Activated B cell treated with CpG ODN at 0.5 μM for 24 hours (primary cell): ENCODE measurements around the gene PCSK2. TPM values are rescaled to one million over a fixed set of nuclear protein-coding genes. Genes with fewer than 3 reads are reported as not detected.

ENCODE experiments used
- ATAC-seq: fragments of 200-7000 bp; cut with Tn5 transposase; one replicate; pipeline ENCODE4 v1.10.0; 2021; ENCODE audit warnings: low read depth, mild to moderate bottlenecking, moderate library complexity
- CTCF ChIA-PET: fragments of 350-600 bp; sonication (Branson Sonifier 250); formaldehyde crosslinking; loops from one replicate; lab custom pipeline; 2021; ENCODE audit warnings: antibody characterized with exemption; lab: Charles Lee
- POLR2A ChIA-PET: fragments of 350-600 bp; sonication (Branson Sonifier 250); formaldehyde crosslinking; loops from one replicate; lab custom pipeline; 2021; ENCODE audit warnings: antibody characterized with exemption; lab: Charles Lee
- DNase-seq: peaks from one replicate; pipeline ENCODE4 v3.0.0; 2022
- H3K27ac Mint-ChIP-seq: one replicate; pipeline ENCODE4 v1.8.0; 2020; ENCODE audit warnings: mixed read lengths
- H3K27me3 Mint-ChIP-seq: one replicate; pipeline ENCODE4 v1.8.0; 2021; ENCODE audit warnings: mixed read lengths
- H3K36me3 Mint-ChIP-seq: one replicate; pipeline ENCODE4 v1.8.0; 2021; ENCODE audit warnings: low read depth, mixed read lengths
- H3K4me1 Mint-ChIP-seq: one replicate; pipeline ENCODE4 v1.8.0; 2021; ENCODE audit warnings: mixed read lengths
- H3K4me3 Mint-ChIP-seq: one replicate; pipeline ENCODE4 v1.8.0; 2020; ENCODE audit warnings: mild to moderate bottlenecking, mixed read lengths
- H3K9me3 Mint-ChIP-seq: one replicate; pipeline ENCODE4 v1.8.0; 2020; ENCODE audit warnings: mixed read lengths
- CTCF ChIP-seq: fragments of 200-600 bp; IDR thresholded peaks from one replicate; pipeline ENCODE4 v1.8.0; 2022; ENCODE audit warnings: antibody characterized with exemption, mild to moderate bottlenecking
- intact Hi-C: fragments of 100-400 bp; cut with micrococcal nuclease; formaldehyde crosslinking; loops from one replicate; pipeline ENCODE4 v1.15.1; 2024
- total RNA-seq: library from RNA; stranded (reverse); gene quantifications from 2 replicates; pipeline ENCODE4 v1.2.3, GENCODE V29; 2022

PCSK2 gene
- total RNA-seq, 1 donor from 2014 or later = not detected

- H3K9me3 Mint-ChIP-seq = no peaks in the 10 kb centered on the region
- H3K36me3 Mint-ChIP-seq = no peaks in the 10 kb centered on the region
- ChIA-PET POLR2A (interaction anchor here (0.9 to 2.1 kb wide), 4 partner anchors 178 to 783 kb away, joined by 3 to 6 read pairs (median 4); partner anchors contain the start of genes RRBP1 and ZNF133), CTCF (interaction anchor here (1.0 to 2.3 kb wide), 20 partner anchors 31 to 1552 kb away, joined by 3 to 12 read pairs (median 4); partner anchors contain the start of genes DSTN and RRBP1)
- TF ChIP-seq CTCF = peak; percentile 56
- peaks cover 12% of the 10 kb centered on the region for H3K27me3 Mint-ChIP-seq
- intact Hi-C loops = loop anchor here (1.0 to 10.0 kb wide), 15 partner anchors 32 to 1220 kb away; partner anchors contain the start of genes DSTN, DZANK1, KAT14 and PET117
- peak overlapping the region; percentile 85 for H3K27ac Mint-ChIP-seq
- peak overlapping the region; percentile 91 for H3K4me3 Mint-ChIP-seq
- peak; percentile 84 for ATAC-seq
- peaks cover 9% of the 10 kb centered on the region for H3K4me1 Mint-ChIP-seq
- DNase-seq = peak; percentile 51
Observed at GRCh38 chr20:17504898-17505635, 278.2 kb downstream of the PCSK2 start.

- Mint-ChIP-seq H3K27ac (peak overlapping the region; percentile 85), H3K27me3 (peaks cover 12% of the 10 kb centered on the region), H3K4me1 (peaks cover 9% of the 10 kb centered on the region), H3K9me3 (no peaks in the 10 kb centered on the region), H3K36me3 (no peaks in the 10 kb centered on the region), H3K4me3 (peak overlapping the region; percentile 91)
- ATAC-seq (peak; percentile 9), DNase-seq (no peak)
- TF ChIP-seq CTCF = no peak
- POLR2A ChIA-PET = interaction anchor here (0.7 to 2.1 kb wide), 5 partner anchors 177 to 1288 kb away, joined by 3 to 6 read pairs (median 4); partner anchors contain the start of genes RRBP1 and ZNF133
- CTCF ChIA-PET = interaction anchor here (0.5 to 2.3 kb wide), 20 partner anchors 21 to 1551 kb away, joined by 3 to 12 read pairs (median 4); partner anchors contain the start of genes DSTN and RRBP1
- intact Hi-C loops = loop anchor here (1.0 to 10.0 kb wide), 13 partner anchors 65 to 1219 kb away; partner anchors contain the start of genes DSTN, KAT14, PET117 and RRBP1
Observed at GRCh38 chr20:17505636-17506517, 279.0 kb downstream of the PCSK2 start.

GRCh38 chr20:17507032-17507431 is 280.2 kb downstream of the PCSK2 start:
- TF ChIP-seq CTCF = no peak
- no peak overlapping the region for H3K27ac Mint-ChIP-seq
- ChIA-PET POLR2A (no interaction called here), CTCF (interaction anchor here (0.6 to 2.3 kb wide), 2 partner anchors 142 to 489 kb away, joined by 3 to 12 read pairs; no protein-coding TSS in a partner anchor)
- intact Hi-C loops = loop anchor here (5.0 to 10.0 kb wide), 3 partner anchors 630 to 1218 kb away; partner anchors contain the start of genes KAT14 and PET117
- no peak for ATAC-seq
- peaks cover 6% of the 10 kb centered on the region for H3K27me3 Mint-ChIP-seq
- H3K36me3 Mint-ChIP-seq = no peaks in the 10 kb centered on the region
- H3K4me3 Mint-ChIP-seq = no peak overlapping the region
- H3K4me1 Mint-ChIP-seq = peaks cover 9% of the 10 kb centered on the region
- no peaks in the 10 kb centered on the region for H3K9me3 Mint-ChIP-seq
- DNase-seq = no peak

- DNase-seq (no peak), ATAC-seq (no peak)
- ChIA-PET POLR2A (no interaction called here), CTCF (no interaction called here)
- no peaks in the 10 kb centered on the region for H3K36me3 Mint-ChIP-seq
- H3K27me3 Mint-ChIP-seq = peaks cover 6% of the 10 kb centered on the region
- intact Hi-C loops = loop anchor here (5.0 to 10.0 kb wide), 3 partner anchors 630 to 1217 kb away; partner anchors contain the start of genes KAT14 and PET117
- no peaks in the 10 kb centered on the region for H3K9me3 Mint-ChIP-seq
- H3K4me1 Mint-ChIP-seq = peaks cover 9% of the 10 kb centered on the region
- H3K4me3 Mint-ChIP-seq = no peak overlapping the region
- H3K27ac Mint-ChIP-seq = no peak overlapping the region
- TF ChIP-seq CTCF = no peak
Observed at GRCh38 chr20:17507531-17507930, 280.7 kb downstream of the PCSK2 start.
